ENCODE results near the gene AHNAK.

DNA sequence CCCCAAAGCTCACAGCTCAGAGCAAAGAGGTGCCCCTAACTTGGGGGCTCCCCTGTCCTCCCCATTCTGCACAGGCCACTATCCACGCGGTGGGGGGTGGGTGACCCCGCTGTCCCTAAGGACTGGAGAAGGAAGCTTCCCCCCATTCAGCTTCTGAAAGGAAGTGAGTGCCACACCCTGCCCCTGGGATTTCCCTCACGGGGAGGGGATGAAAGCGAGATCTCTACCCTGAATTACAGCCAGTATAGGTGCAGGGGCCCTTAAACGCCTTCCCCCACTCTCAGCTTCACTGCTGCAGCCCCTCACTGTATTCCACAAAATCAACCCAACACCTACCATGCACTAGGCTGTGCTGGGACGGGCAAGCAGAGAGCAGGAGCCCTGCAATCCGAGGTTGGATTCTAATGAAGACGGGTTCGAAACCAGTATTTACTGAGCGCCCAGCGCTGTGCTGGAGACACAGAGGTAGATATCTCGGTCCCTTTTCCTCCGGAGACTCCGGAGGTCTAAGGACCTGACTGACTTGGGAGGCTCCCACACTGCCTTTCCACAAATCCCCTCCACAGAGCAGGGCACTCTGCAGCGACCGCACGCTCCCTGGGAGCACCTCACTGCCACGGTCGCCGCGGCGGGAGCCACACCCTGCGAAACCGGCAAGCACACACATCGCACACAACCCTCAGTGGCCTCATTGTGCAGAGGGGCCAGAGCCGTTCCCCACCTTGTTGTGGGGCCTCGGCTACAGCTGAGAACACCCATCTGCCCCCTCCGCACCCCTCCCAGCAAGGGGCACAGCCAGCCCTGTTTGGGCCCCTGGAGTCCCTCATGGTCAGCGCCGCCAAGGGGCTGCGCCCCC is 1.8 kb downstream of the AHNAK start:
- no peak for TF ChIP-seq RARB (CRISPR knock-in tag; IDR thresholded peaks at IDR 0.05)
- TF ChIP-seq ZNF70 (CRISPR knock-in tag; IDR thresholded peaks at IDR 0.05), result no peak
- TF ChIP-seq ARNTL (CRISPR knock-in tag; IDR thresholded peaks at IDR 0.05; ENCODE audit: borderline replicate concordance, low read depth), result no peak
- no peak for TF ChIP-seq CSDC2 (CRISPR knock-in tag; IDR thresholded peaks at IDR 0.05)
- TF ChIP-seq, protein P1, sequence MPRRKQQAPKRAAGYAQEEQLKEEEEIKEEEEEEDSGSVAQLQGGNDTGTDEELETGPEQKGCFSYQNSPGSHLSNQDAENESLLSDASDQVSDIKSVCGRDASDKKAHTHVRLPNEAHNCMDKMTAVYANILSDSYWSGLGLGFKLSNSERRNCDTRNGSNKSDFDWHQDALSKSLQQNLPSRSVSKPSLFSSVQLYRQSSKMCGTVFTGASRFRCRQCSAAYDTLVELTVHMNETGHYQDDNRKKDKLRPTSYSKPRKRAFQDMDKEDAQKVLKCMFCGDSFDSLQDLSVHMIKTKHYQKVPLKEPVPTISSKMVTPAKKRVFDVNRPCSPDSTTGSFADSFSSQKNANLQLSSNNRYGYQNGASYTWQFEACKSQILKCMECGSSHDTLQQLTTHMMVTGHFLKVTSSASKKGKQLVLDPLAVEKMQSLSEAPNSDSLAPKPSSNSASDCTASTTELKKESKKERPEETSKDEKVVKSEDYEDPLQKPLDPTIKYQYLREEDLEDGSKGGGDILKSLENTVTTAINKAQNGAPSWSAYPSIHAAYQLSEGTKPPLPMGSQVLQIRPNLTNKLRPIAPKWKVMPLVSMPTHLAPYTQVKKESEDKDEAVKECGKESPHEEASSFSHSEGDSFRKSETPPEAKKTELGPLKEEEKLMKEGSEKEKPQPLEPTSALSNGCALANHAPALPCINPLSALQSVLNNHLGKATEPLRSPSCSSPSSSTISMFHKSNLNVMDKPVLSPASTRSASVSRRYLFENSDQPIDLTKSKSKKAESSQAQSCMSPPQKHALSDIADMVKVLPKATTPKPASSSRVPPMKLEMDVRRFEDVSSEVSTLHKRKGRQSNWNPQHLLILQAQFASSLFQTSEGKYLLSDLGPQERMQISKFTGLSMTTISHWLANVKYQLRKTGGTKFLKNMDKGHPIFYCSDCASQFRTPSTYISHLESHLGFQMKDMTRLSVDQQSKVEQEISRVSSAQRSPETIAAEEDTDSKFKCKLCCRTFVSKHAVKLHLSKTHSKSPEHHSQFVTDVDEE (CRISPR knock-in tag; IDR thresholded peaks at IDR 0.05), result no peak
- TF ChIP-seq, protein P2, sequence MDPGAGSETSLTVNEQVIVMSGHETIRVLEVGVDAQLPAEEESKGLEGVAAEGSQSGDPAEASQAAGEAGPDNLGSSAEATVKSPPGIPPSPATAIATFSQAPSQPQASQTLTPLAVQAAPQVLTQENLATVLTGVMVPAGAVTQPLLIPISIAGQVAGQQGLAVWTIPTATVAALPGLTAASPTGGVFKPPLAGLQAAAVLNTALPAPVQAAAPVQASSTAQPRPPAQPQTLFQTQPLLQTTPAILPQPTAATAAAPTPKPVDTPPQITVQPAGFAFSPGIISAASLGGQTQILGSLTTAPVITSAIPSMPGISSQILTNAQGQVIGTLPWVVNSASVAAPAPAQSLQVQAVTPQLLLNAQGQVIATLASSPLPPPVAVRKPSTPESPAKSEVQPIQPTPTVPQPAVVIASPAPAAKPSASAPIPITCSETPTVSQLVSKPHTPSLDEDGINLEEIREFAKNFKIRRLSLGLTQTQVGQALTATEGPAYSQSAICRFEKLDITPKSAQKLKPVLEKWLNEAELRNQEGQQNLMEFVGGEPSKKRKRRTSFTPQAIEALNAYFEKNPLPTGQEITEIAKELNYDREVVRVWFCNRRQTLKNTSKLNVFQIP (CRISPR knock-in tag; IDR thresholded peaks at IDR 0.05; ENCODE audit: borderline replicate concordance, low read depth), result no peak
- no peak for TF ChIP-seq GLIS3 (CRISPR knock-in tag; IDR thresholded peaks at IDR 0.05)

All from SK-N-SH treated with all-trans-retinoic acid at 6 μM for 48 hours (cell line).